ENCODE data around the gene PTP4A2.

The PTP4A2 gene

GRCh38 chr1:31886866-31887265 is 51.3 kb downstream of the PTP4A2 start:
- DNase-seq (ENCODE audit: low read depth, low spot score): no peak

- DNase-seq (ENCODE audit: low read depth, low spot score): no peak
Observed at GRCh38 chr1:31885851-31886250, 52.3 kb downstream of the PTP4A2 start.

- no peak for DNase-seq (ENCODE audit: low read depth, low spot score)
Observed at GRCh38 chr1:31883357-31883942, 54.7 kb downstream of the PTP4A2 start.

GRCh38 chr1:31881688-31882000 is 56.5 kb downstream of the PTP4A2 start:
- no peak for DNase-seq (ENCODE audit: low read depth, low spot score)

GRCh38 chr1:31880957-31881687 is 57.0 kb downstream of the PTP4A2 start:
- DNase-seq (ENCODE audit: low read depth, low spot score): no peak

- no peak for DNase-seq (ENCODE audit: low read depth, low spot score)
Observed at GRCh38 chr1:31879981-31880608, 58.1 kb downstream of the PTP4A2 start.

- no peak for DNase-seq (ENCODE audit: low read depth, low spot score)
Observed at GRCh38 chr1:31878058-31878457, 60.1 kb downstream of the PTP4A2 start.

- DNase-seq (ENCODE audit: low read depth, low spot score): no peak
Observed at GRCh38 chr1:31877544-31877943, 60.6 kb downstream of the PTP4A2 start.

- DNase-seq (ENCODE audit: low read depth, low spot score): no peak
Observed at GRCh38 chr1:31875636-31876236, 62.4 kb downstream of the PTP4A2 start.

- no peak for DNase-seq (ENCODE audit: low read depth, low spot score)
Observed at GRCh38 chr1:31874942-31875341, 63.2 kb downstream of the PTP4A2 start.

GRCh38 chr1:31872658-31873636 is 65.2 kb downstream of the PTP4A2 start:
- no peak for DNase-seq (ENCODE audit: low read depth, low spot score)

GRCh38 chr1:31871703-31872102 is 66.5 kb downstream of the PTP4A2 start:
- no peak for DNase-seq (ENCODE audit: low read depth, low spot score)

- no peak for DNase-seq (ENCODE audit: low read depth, low spot score)
Observed at GRCh38 chr1:31870086-31870736, 68.0 kb downstream of the PTP4A2 start.

GRCh38 chr1:31869449-31869848 is 68.7 kb downstream of the PTP4A2 start:
- DNase-seq (ENCODE audit: low read depth, low spot score): no peak

GRCh38 chr1:31868862-31869261 is 69.3 kb downstream of the PTP4A2 start:
- DNase-seq (ENCODE audit: low read depth, low spot score): no peak

GRCh38 chr1:31867546-31867945 is 70.6 kb downstream of the PTP4A2 start:
- no peak for DNase-seq (ENCODE audit: low read depth, low spot score)

- DNase-seq (ENCODE audit: low read depth, low spot score): no peak
Observed at GRCh38 chr1:31866450-31867032, 71.6 kb downstream of the PTP4A2 start.

GRCh38 chr1:31865728-31866449 is 72.3 kb downstream of the PTP4A2 start:
- no peak for DNase-seq (ENCODE audit: low read depth, low spot score)

- DNase-seq (ENCODE audit: low read depth, low spot score): no peak
Observed at GRCh38 chr1:31862071-31862470, 76.1 kb downstream of the PTP4A2 start.

- DNase-seq (ENCODE audit: low read depth, low spot score): no peak
Observed at GRCh38 chr1:31861346-31861745, 76.8 kb downstream of the PTP4A2 start.

All from brain pericyte (primary cell).